Sigmoid colon (tissue), 7 donors: ENCODE data around the gene ACTA1. TPM values are rescaled to one million over a fixed set of nuclear protein-coding genes. Genes with fewer than 3 reads are reported as not detected.

Experiments used
- DNase-seq: peaks from one replicate; pipeline ENCODE4 v3.0.0-alpha.2; 2019
- H3K27ac ChIP-seq, 4 donors: fragments of 200-600 bp; sonication (generic); one replicate each; pipeline ENCODE4 v1.5.1; 2016 to 2019; ENCODE audit warnings: mild to moderate bottlenecking in 1 of 4
- H3K27me3 ChIP-seq, 3 donors: fragments of 200-600 bp; sonication (generic); one replicate each; pipeline ENCODE4 v1.5.1; 2019; ENCODE audit warnings: mild to moderate bottlenecking in 1 of 3
- H3K36me3 ChIP-seq, 4 donors: fragments of 200-600 bp; sonication (generic); one replicate each; pipeline ENCODE4 v1.5.1; 2016 to 2019
- H3K4me1 ChIP-seq, 4 donors: fragments of 200-600 bp; sonication (generic); one replicate each; pipeline ENCODE4 v1.5.1; 2017 to 2019
- H3K4me3 ChIP-seq, 4 donors: fragments of 200-600 bp; sonication (generic); one replicate each; pipeline ENCODE4 v1.5.1; 2017 to 2019; ENCODE audit warnings: mild to moderate bottlenecking in 2 of 4, moderate library complexity in 1 of 4
- H3K9me3 ChIP-seq, 4 donors: fragments of 200-600 bp in 3 of 4; sonication (generic) in 3 of 4; one replicate each; pipeline versions ENCODE4 v1.5.1 to v1.6.1; 2013 to 2019
- CTCF ChIP-seq, 4 experiments: fragments of 450-650 bp in 3 of 4; fragments of 200-600 bp in 1 of 4; IDR thresholded peaks; one replicate each; pipeline ENCODE4 v1.5.1; 2016 to 2019; ENCODE audit warnings: antibody characterized with exemption in 4 of 4, mild to moderate bottlenecking in 3 of 4, moderate library complexity in 2 of 4
- POLR2AphosphoS5 ChIP-seq, 4 donors: sonication (generic); formaldehyde crosslinking; IDR thresholded peaks; one replicate each; pipeline ENCODE4 v1.6.1; 2017; ENCODE audit warnings: antibody characterized with exemption in 4 of 4
- WGBS, 2 donors: extraction: QIAGEN DNeasy Blood & Tissue Kit; methylation state at CpG; one replicate each; pipeline ENCODE4 v1.1.7; 2013; 5-methylcytosine and 5-hydroxymethylcytosine counted together
- intact Hi-C: fragments of 100-400 bp; cut with DNase I; formaldehyde crosslinking; loops from one replicate; pipeline ENCODE4 v1.15.1; 2023
- polyA plus RNA-seq, 3 donors: library from polyadenylated mRNA; stranded (reverse); fragments of 200-250 nt; gene quantifications; one replicate each; pipeline ENCODE4 v1.2.3, GENCODE V29; 2013
- small RNA-seq, 3 donors: library from RNA; depleted of rRNA; stranded (forward); fragments of <200 nt; gene quantifications; one replicate each; pipeline ENCODE3, GENCODE V24; 2016
- total RNA-seq, 4 donors: library from RNA; depleted of rRNA; stranded (reverse); fragments of >200 nt; gene quantifications; one replicate each; pipeline ENCODE4 v1.1.0, GENCODE V29; 2016
- donor health status: healthy with polysubstance abuse.
- donor health status: Bipolar disorder and iron deficiency.
- donor health status: healthy.

Gene ACTA1
- total and polyA plus RNA-seq, 7 donors = 0.36 to 36.0 (median 2.9) TPM; not detected in 3

DNA sequence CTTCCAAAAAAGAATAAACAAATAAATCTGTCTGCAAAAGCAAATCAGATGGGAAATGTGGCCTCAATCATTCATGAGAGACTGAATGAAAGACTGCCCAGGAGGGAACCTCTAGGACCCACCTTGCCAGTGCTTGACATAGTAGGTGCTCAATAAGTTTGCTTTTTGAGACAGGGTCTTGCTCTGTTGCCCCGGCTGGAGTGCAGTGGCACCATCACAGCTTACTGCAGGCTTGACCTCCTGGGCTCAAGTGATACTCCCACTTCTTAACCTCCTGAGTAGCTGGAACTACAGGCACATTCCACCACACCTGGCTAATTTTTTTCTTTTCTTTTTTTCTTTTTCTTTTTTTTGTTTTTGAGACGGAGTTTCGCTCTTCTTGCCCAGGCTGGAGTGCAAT lies 50.7 kb downstream of the ACTA1 start:
- intact Hi-C loops = no loop called here
- WGBS, 2 donors = 97 to 99% methylated on average over 3 of the region's 3 CpGs
- Histone ChIP-seq H3K4me3 (no peak overlapping the region), H3K4me1 (no peaks in the 10 kb centered on the region), H3K36me3 (no peaks in the 10 kb centered on the region), H3K27me3 (peaks cover 0 to 7% (median 0%) of the 10 kb centered on the region in 3 donors), H3K27ac (no peak overlapping the region), H3K9me3 (no peaks in the 10 kb centered on the region)
- no peak for DNase-seq
- TF ChIP-seq POLR2AphosphoS5 (IDR thresholded peaks at IDR 0.05) (no peak), CTCF (IDR thresholded peaks at IDR 0.05) (no peak)

Small RNAs within 50 kb of the gene (small RNA-seq; reads per million reads assigned to genes)
- gene RN7SKP276 = 0 reads per million in 3 donors
- 0 reads per million in 3 donors for gene RNU6-180P

Other genes starting within 250 kb of the ACTA1 start
- 10 to 100 TPM; 41.8 to 54.2 (median 50.6) TPM for gene RAB4A, start 163.0 kb downstream of the ACTA1 start, total RNA-seq
- 10 to 100 TPM; 35.8 to 83.7 (median 54.7) TPM for gene RAB4A, start 163.0 kb downstream of the ACTA1 start, polyA plus RNA-seq
- gene CCSAP, start 91.0 kb downstream of the ACTA1 start, total RNA-seq = 1 to 10 TPM; 3.8 to 6.1 (median 4.9) TPM
- 1 to 10 TPM in 2 of 3 donors, under 1 TPM in 1; 0.60 to 2.1 (median 1.4) TPM for gene CCSAP, start 91.0 kb downstream of the ACTA1 start, polyA plus RNA-seq
- 10 to 100 TPM; 23.7 to 31.7 (median 27.6) TPM for gene NUP133, start 74.2 kb upstream of the ACTA1 start, total RNA-seq
- gene NUP133, start 74.2 kb upstream of the ACTA1 start, polyA plus RNA-seq = 10 to 100 TPM in 1 of 3 donors, 1 to 10 TPM in 2; 4.8 to 12.9 (median 6.9) TPM
- gene ABCB10, start 124.6 kb upstream of the ACTA1 start, total RNA-seq = 10 to 100 TPM; 12.1 to 19.4 (median 16.5) TPM
- gene ABCB10, start 124.6 kb upstream of the ACTA1 start, polyA plus RNA-seq = 1 to 10 TPM; 4.4 to 9.6 (median 5.4) TPM
- 10 to 100 TPM; 11.1 to 18.0 (median 15.0) TPM for gene TAF5L, start 192.0 kb upstream of the ACTA1 start, total RNA-seq
- 10 to 100 TPM; 10.6 to 13.7 (median 12.0) TPM for gene TAF5L, start 192.0 kb upstream of the ACTA1 start, polyA plus RNA-seq
- 10 to 100 TPM in 1 of 4 donors, 1 to 10 TPM in 3; 4.3 to 11.7 (median 7.4) TPM for gene URB2, start 192.2 kb upstream of the ACTA1 start, total RNA-seq
- gene URB2, start 192.2 kb upstream of the ACTA1 start, polyA plus RNA-seq = 1 to 10 TPM in 1 of 3 donors, under 1 TPM in 2; 0.60 to 5.2 (median 0.92) TPM